ENCODE data around the gene CRKL.

CRKL gene

GRCh38 chr22:20999350-21000206 is 82.4 kb downstream of the CRKL start:
- TF ChIP-seq CTCF (IDR thresholded peaks at IDR 0.05; ENCODE audit: low read depth, low read length) = no peak
- DNase-seq (ENCODE audit: low read depth in 2 of 2) = no peak
- no peak overlapping the region for H3K4me3 ChIP-seq (replicated peaks in 1 of 2; ENCODE audit: low read depth in 2 of 2, low read length in 2 of 2)

DNA sequence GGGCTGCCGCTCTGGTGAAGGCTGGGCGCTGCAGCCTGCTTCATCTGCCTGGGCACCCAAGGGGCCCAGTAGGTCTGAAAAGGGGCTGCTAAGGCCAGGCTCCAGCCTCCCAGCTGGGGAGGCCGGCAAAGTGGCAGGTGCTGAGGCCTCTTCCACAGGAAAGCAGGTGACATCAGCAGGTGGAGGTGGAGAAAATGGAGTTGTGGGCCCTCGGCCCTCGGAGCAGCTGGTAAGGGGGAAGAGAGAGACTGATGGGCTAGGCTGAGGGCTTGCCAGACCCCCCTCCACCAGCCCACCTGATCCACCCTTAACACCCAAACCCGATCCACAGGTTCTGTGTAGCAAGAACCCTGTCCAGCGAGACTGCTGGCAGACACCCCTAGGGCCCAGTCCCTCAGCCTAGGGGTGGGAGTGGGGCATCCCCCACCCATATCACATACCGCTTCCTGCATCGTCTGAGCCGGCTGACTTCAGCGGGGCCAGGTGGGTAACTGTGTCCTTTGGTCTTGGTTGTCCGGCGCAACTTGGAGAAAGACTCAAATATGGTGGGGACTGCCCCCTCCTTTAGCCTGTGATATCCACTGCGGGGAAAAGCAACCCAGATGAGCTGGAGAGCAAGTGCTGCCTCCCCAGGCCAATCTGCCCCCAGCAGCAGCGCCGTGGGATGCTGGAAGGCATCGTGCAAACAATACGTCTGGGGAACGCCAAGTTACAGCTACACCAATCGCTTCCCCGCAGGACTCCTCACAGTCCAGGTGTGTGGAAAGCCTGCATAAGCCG is 83.2 kb downstream of the CRKL start:
- no peak for TF ChIP-seq CTCF (IDR thresholded peaks at IDR 0.05; ENCODE audit: low read depth, low read length)
- DNase-seq (ENCODE audit: low read depth in 2 of 2) = no peak

GRCh38 chr22:21000987-21001600 is 83.9 kb downstream of the CRKL start:
- no peak for TF ChIP-seq CTCF (IDR thresholded peaks at IDR 0.05; ENCODE audit: low read depth, low read length)
- DNase-seq (ENCODE audit: low read depth in 2 of 2) = no peak
- peak overlapping the region; percentile 80 to 84 for H3K4me3 ChIP-seq (replicated peaks in 1 of 2; ENCODE audit: low read depth in 2 of 2, low read length in 2 of 2)

More for the DNA sequence above, 83.2 kb downstream of the CRKL start:
- peak overlapping the region; percentile 80 to 84 for H3K4me3 ChIP-seq (replicated peaks in 1 of 2; ENCODE audit: low read depth in 2 of 2, low read length in 2 of 2)

DNA sequence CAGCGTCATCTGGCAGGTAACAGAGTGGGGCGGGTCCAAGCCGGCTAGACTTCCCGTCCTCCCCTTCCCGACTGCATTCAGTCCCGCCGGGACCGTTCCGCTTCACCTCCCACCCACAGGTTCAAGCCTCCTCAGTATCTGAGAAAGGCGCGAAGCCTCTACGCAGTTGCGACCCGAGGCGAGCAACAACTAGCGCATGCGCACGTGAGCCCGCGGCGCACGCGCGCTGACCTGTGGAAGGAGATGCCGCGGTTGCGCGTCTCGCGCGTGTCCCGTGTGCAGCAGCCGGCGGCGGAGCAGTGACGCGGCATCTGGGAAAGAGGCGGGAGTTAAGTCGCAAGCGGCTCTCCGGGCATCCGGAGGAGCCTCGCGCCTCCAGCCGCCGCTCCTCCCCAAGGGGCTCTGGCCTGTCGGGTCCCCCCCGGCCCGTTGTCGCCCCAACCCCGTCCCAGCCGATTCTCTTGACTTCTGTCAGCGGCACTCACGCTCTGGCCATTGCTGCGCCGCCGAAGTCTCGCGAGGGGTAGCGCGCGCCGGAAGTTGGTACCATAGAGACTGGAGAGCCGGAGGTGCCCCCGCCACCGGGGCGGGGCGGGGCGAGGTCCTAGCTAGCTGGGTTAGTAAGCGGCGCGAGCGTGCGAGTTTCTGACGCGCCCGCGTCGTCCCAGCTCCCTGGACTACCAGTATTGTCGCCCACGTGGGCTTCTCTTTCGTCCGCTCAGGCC is 84.6 kb downstream of the CRKL start, which contains the start of gene THAP7:
Gene THAP7 (minus strand): TSS at position 518 of the 725 bp plus-strand sequence. CDS start 207 bp downstream, at position 311.
- DNase-seq (ENCODE audit: low read depth in 2 of 2) = peak; percentile 96
- TF ChIP-seq CTCF (IDR thresholded peaks at IDR 0.05; ENCODE audit: low read depth, low read length) = no peak
- peak within 1 kb of the TSS; percentile 80 to 84 for H3K4me3 ChIP-seq (replicated peaks in 1 of 2; ENCODE audit: low read depth in 2 of 2, low read length in 2 of 2)
